ENCODE data around the gene TRIOBP.
"Not testable (repeated sequence)": the region's sequence is repeated elsewhere in the genome, so short reads cannot be mapped to it uniquely, and the experiment has no call there.

Gene TRIOBP

DNA sequence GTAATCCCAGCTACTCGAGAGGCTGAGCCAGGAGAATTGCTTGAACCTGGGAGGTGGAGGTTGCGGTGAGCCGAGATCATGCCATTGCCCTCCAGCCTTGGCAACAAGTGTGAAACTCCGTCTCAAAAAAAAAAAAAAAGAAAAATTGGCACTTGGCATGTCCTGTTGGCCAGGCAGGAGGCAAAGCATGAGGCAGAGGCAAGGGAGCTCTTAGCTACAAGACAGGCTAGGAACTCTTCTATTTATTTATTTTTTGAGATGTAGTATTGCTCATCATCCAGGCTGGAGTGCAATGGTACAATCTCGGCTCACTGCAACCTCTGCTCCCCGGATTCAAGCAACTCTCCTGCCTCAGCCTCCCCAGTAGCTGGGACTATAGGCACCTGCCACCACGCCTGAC, 2.7 kb upstream of the TRIOBP start:
- CTCF ChIA-PET = interaction anchor here (1.3 to 2.3 kb wide), 2 partner anchors 12 to 51 kb away, joined by 4 to 14 read pairs; no protein-coding TSS in a partner anchor
- 0 out of 2 replicates have a peak, but pooled peaks have one; percentile 9 for TF ChIP-seq SCRT1 (tag by site-specific recombination; IDR thresholded peaks at IDR 0.05; ENCODE audit: borderline replicate concordance)
- peaks cover 10 to 44% of the 10 kb centered on the region in 2 experiments; a peak in 2 of 3 replicates for H3K36me3 ChIP-seq (ENCODE audit: control insufficient read depth in 2 of 2, insufficient read depth in 1 of 2, low read length in 2 of 2)
- H3K9me3 ChIP-seq (ENCODE audit: control insufficient read depth, insufficient read depth, low read depth, low read length); POLR2A ChIA-PET; H3K4me1 ChIP-seq (ENCODE audit: control insufficient read depth, insufficient read depth, low read length); H3K4me3 ChIP-seq (ENCODE audit: low read depth, low read length); H3K27ac ChIP-seq (ENCODE audit: extremely low read depth, low read depth, low read length): not testable (repeated sequence)

DNA sequence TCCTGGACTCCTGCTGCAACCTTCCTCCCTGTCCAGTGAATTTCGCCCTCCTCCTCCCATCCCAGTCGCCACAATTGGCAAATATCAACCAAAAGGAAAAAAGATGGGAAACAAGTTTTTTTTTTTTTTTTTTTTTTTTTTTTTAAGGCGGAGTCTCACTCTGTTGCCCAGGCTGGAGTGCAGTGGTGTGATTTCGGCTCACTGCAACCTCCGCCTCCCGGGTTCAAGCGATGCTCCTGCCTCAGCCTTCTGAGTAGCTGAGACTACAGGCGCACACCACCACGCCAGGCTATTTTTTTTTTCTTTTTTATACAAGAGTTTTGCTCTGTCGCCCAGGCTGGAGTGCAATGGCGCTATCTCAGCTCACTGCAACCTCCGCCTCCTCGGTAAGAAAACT, 590 bp upstream of the TRIOBP start:
- ChIA-PET POLR2A (interaction anchor here (0.8 to 1.6 kb wide), 2 partner anchors 10 to 38 kb away, joined by 3 to 11 read pairs; partner anchors contain the start of gene NOL12), CTCF (interaction anchor here (0.6 to 3.1 kb wide), 7 partner anchors 12 to 131 kb away, joined by 3 to 13 read pairs (median 4); no protein-coding TSS in a partner anchor)
- TF ChIP-seq ZNF121 (tag by site-specific recombination; IDR thresholded peaks at IDR 0.05) = peak; percentile 64; the same call in 1 of the 2 replicates
- TF ChIP-seq, protein P1, sequence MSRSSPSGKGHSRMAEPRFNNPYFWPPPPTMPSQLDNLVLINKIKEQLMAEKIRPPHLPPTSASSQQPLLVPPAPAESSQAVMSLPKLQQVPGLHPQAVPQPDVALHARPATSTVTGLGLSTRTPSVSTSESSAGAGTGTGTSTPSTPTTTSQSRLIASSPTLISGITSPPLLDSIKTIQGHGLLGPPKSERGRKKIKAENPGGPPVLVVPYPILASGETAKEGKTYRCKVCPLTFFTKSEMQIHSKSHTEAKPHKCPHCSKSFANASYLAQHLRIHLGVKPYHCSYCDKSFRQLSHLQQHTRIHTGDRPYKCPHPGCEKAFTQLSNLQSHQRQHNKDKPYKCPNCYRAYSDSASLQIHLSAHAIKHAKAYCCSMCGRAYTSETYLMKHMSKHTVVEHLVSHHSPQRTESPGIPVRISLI (tag by site-specific recombination; IDR thresholded peaks at IDR 0.05) = peak; percentile 88
- not testable (repeated sequence) for H3K4me3 ChIP-seq (ENCODE audit: low read depth, low read length); H3K9me3 ChIP-seq (ENCODE audit: control insufficient read depth, insufficient read depth, low read depth, low read length); H3K27ac ChIP-seq (ENCODE audit: extremely low read depth, low read depth, low read length); H3K4me1 ChIP-seq (ENCODE audit: control insufficient read depth, insufficient read depth, low read length)
- H3K36me3 ChIP-seq (ENCODE audit: control insufficient read depth in 2 of 2, insufficient read depth in 1 of 2, low read length in 2 of 2) = peaks cover 10 to 26% of the 10 kb centered on the region in 2 experiments; a peak in 2 of 3 replicates

DNA sequence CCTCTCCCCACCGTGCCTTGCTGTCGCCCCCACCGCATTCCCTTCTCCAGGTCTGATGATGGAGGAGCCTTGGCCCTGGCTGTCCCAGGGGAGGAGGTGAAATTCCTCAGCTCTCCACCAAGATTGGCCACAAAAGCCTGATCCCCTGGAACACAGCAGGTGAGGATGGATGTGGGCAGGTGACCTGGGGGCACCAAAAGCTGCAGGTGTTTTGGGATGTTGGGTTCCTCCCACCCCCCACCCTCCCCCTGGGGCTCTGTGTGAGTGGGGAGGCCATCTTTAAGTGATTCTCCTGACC, 639 bp downstream of the TRIOBP start:
- ChIA-PET CTCF (interaction anchor here (0.6 to 3.1 kb wide), 6 partner anchors 10 to 96 kb away, joined by 3 to 13 read pairs (median 3); no protein-coding TSS in a partner anchor), POLR2A (no interaction called here)
- peaks cover 6% of the 10 kb centered on the region for H3K4me1 ChIP-seq (ENCODE audit: control insufficient read depth, insufficient read depth, low read length)
- no peak for TF ChIP-seq KLF1 (tag by site-specific recombination; IDR thresholded peaks at IDR 0.05)
- TF ChIP-seq ZBTB48 (tag by site-specific recombination; IDR thresholded peaks at IDR 0.05) = peak; percentile 14; the same call in 1 of the 2 replicates
- TF ChIP-seq HOXA7 (CRISPR knock-in tag; IDR thresholded peaks at IDR 0.05; ENCODE audit: borderline replicate concordance) = no peak
- TF ChIP-seq, protein P2, sequence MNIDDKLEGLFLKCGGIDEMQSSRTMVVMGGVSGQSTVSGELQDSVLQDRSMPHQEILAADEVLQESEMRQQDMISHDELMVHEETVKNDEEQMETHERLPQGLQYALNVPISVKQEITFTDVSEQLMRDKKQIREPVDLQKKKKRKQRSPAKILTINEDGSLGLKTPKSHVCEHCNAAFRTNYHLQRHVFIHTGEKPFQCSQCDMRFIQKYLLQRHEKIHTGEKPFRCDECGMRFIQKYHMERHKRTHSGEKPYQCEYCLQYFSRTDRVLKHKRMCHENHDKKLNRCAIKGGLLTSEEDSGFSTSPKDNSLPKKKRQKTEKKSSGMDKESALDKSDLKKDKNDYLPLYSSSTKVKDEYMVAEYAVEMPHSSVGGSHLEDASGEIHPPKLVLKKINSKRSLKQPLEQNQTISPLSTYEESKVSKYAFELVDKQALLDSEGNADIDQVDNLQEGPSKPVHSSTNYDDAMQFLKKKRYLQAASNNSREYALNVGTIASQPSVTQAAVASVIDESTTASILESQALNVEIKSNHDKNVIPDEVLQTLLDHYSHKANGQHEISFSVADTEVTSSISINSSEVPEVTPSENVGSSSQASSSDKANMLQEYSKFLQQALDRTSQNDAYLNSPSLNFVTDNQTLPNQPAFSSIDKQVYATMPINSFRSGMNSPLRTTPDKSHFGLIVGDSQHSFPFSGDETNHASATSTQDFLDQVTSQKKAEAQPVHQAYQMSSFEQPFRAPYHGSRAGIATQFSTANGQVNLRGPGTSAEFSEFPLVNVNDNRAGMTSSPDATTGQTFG (tag by site-specific recombination; IDR thresholded peaks at IDR 0.05; ENCODE audit: borderline replicate concordance) = no peak
- no peak for TF ChIP-seq ZBTB11 (tag by site-specific recombination; conservative IDR thresholded peaks at IDR 0.05; ENCODE audit: low read depth)
- no peaks in the 10 kb centered on the region for H3K9me3 ChIP-seq (ENCODE audit: control insufficient read depth, insufficient read depth, low read depth, low read length)
- H3K36me3 ChIP-seq (ENCODE audit: control insufficient read depth in 2 of 2, insufficient read depth in 1 of 2, low read length in 2 of 2) = peaks cover 7 to 14% of the 10 kb centered on the region in 2 experiments; a peak in 2 of 3 replicates
- H3K4me3 ChIP-seq (ENCODE audit: low read depth, low read length) = no peak overlapping the region
- no peak overlapping the region for H3K27ac ChIP-seq (ENCODE audit: extremely low read depth, low read depth, low read length)

GRCh38 chr22:37701141-37701786, 4.4 kb downstream of the TRIOBP start:
- Histone ChIP-seq H3K27ac (ENCODE audit: extremely low read depth, low read depth, low read length) (no peak overlapping the region), H3K4me1 (ENCODE audit: control insufficient read depth, insufficient read depth, low read length) (peaks cover 3% of the 10 kb centered on the region), H3K36me3 (ENCODE audit: control insufficient read depth in 2 of 2, insufficient read depth in 1 of 2, low read length in 2 of 2) (no peaks in the 10 kb centered on the region), H3K9me3 (ENCODE audit: control insufficient read depth, insufficient read depth, low read depth, low read length) (no peaks in the 10 kb centered on the region), H3K4me3 (ENCODE audit: low read depth, low read length) (no peak overlapping the region)
- ChIA-PET POLR2A (no interaction called here), CTCF (interaction anchor here (0.6 to 0.7 kb wide), 2 partner anchors 9 to 14 kb away, joined by 3 read pairs; no protein-coding TSS in a partner anchor)
- no peak for TF ChIP-seq ZNF544 (tag by site-specific recombination; IDR thresholded peaks at IDR 0.05)
- no peak for TF ChIP-seq ZSCAN5A (tag by site-specific recombination; IDR thresholded peaks at IDR 0.05)
- TF ChIP-seq ZSCAN16 (tag by site-specific recombination; IDR thresholded peaks at IDR 0.05) = no peak
- no peak for TF ChIP-seq ZNF426 (tag by site-specific recombination; IDR thresholded peaks at IDR 0.05)

All from HEK293 (cell line).